Measurements from ENCODE around the gene PHF14.
"Not testable (repeated sequence)": the region's sequence is repeated elsewhere in the genome, so short reads cannot be mapped to it uniquely, and the experiment has no call there.

Gene PHF14

GRCh38 chr7:10973061-10973941, at the start of gene PHF14:
Gene PHF14, plus strand, starts transcription at chr7:10973872. Its CDS starts 452 bp downstream, at chr7:10974324.
- peak; percentile 91 for DNase-seq

GRCh38 chr7:10924370-10924769, 49.3 kb upstream of the PHF14 start:
- DNase-seq, result no peak

- DNase-seq, result not testable (repeated sequence)
Measured at GRCh38 chr7:10928203-10928602, 45.5 kb upstream of the PHF14 start.

GRCh38 chr7:10930551-10930950, 43.1 kb upstream of the PHF14 start:
- no peak for DNase-seq

- no peak for DNase-seq
Measured at GRCh38 chr7:10931161-10931560, 42.5 kb upstream of the PHF14 start.

GRCh38 chr7:10934292-10934691, 39.4 kb upstream of the PHF14 start:
- DNase-seq, result no peak

GRCh38 chr7:10939237-10939910, 34.3 kb upstream of the PHF14 start:
- DNase-seq, result no peak

- peak; percentile 88 for DNase-seq
Measured at GRCh38 chr7:10939911-10940703, 33.6 kb upstream of the PHF14 start.

GRCh38 chr7:10940704-10941355, 32.8 kb upstream of the PHF14 start:
- peak; percentile 23 for DNase-seq

- DNase-seq, result no peak
Measured at GRCh38 chr7:10950494-10950893, 23.2 kb upstream of the PHF14 start.

- not testable (repeated sequence) for DNase-seq
Measured at GRCh38 chr7:10950974-10951578, 22.6 kb upstream of the PHF14 start.

- DNase-seq, result no peak
Measured at GRCh38 chr7:10952588-10952987, 21.1 kb upstream of the PHF14 start.

- DNase-seq, result not testable (repeated sequence)
Measured at GRCh38 chr7:10953078-10953750, 20.5 kb upstream of the PHF14 start.

- no peak for DNase-seq
Measured at GRCh38 chr7:10956528-10956927, 17.1 kb upstream of the PHF14 start.

GRCh38 chr7:10960242-10960641, 13.4 kb upstream of the PHF14 start:
- not testable (repeated sequence) for DNase-seq

- not testable (repeated sequence) for DNase-seq
Measured at GRCh38 chr7:10965016-10965415, 8.7 kb upstream of the PHF14 start.

- DNase-seq, result no peak
Measured at GRCh38 chr7:10972174-10972573, 1.5 kb upstream of the PHF14 start.

- DNase-seq, result no peak
Measured at GRCh38 chr7:10973942-10974911, 555 bp downstream of the PHF14 start.

- no peak for DNase-seq
Measured at GRCh38 chr7:10977113-10977512, 3.4 kb downstream of the PHF14 start.

GRCh38 chr7:10981317-10981716, 7.6 kb downstream of the PHF14 start:
- DNase-seq, result no peak

Measured in activated T-cell treated with anti-CD3 and anti-CD28 coated beads, Interleukin-2, amount 50 U/mL, for 1 hour (primary cell).